Stimulated activated CD8-positive, alpha-beta memory T cell treated with anti-CD3 and anti-CD28 coated beads, Interleukin-12 subunit alpha, Interleukin-12 subunit beta, amount 100 ng/mL, for 4 hours (primary cell): ENCODE data around the gene SPEN.

Source experiments
- DNase-seq: peaks from one replicate; pipeline ENCODE4 v3.0.0-alpha.2; 2020; ENCODE audit warnings: low read depth

SPEN gene

GRCh38 chr1:15948595-15949452, 101.3 kb downstream of the SPEN start:
- no peak for DNase-seq

GRCh38 chr1:15949453-15950245, 102.1 kb downstream of the SPEN start:
- peak; percentile 87 for DNase-seq

- DNase-seq, result peak; percentile 48
Measured at GRCh38 chr1:15950302-15950701, 102.8 kb downstream of the SPEN start.

DNA sequence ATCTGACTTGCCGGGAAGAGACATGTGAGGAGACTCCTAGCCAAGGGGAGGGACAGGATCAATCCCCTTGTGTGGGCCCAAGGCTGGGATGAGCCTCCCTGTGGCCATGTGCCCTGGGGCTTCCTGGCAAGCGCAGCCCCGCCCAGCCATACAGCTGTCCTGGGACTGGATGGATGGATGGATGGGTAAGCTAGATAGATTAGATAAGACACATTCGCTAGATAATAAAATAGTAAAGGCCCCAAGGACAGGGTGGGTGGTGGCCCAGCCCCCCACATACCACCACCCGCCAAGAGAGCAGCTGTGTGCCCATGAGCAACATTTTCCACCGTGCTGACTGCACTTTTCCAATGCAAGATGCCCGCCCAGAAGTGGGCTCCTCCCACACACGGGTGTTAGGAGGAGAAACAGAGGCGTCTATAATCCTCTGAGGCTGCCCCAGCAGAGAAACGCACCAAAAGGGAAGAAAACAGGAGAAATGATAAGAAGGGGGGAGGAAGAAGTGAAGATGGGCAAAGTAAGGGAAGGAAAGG, 103.3 kb downstream of the SPEN start:
- peak; percentile 77 for DNase-seq

DNA sequence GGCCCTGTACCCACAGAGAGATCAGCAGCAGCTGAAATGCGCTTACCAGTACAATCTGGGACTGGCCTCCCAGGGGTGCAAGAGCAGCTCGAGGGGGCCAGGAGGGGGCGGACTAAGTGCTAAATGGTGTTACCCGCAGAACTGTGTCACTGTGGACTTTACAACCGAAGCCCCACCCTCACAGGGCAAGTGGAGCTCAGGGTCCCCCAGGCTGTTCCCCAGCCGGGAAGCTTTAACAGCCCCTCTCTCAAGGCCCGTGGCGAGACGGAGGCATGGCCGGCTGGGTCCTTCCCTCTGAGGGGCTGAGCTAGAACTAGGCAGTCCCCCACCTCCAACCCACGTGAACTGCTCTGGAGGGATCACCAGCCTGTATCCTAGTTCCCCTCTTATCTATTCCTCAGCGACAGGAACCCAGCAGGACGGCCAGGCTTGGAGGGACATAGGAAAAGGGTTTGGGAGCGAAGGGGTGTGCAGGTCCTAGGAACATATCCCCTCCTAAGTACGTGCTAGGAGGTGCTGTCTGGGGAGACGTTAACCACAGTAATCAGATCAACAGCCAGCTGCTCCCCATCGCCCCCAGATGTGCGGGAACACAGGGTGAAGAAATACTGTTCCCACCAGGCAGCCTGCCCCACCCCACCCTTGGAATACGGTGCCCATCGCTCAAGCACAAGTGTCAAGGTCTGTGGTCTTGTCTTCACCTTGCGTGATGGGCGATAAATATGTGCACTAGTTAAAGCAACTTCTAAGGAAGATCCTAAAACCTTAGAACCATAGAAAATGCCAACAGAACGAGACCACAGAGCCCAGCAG, 104.0 kb downstream of the SPEN start:
- peak; percentile 48 for DNase-seq

DNA sequence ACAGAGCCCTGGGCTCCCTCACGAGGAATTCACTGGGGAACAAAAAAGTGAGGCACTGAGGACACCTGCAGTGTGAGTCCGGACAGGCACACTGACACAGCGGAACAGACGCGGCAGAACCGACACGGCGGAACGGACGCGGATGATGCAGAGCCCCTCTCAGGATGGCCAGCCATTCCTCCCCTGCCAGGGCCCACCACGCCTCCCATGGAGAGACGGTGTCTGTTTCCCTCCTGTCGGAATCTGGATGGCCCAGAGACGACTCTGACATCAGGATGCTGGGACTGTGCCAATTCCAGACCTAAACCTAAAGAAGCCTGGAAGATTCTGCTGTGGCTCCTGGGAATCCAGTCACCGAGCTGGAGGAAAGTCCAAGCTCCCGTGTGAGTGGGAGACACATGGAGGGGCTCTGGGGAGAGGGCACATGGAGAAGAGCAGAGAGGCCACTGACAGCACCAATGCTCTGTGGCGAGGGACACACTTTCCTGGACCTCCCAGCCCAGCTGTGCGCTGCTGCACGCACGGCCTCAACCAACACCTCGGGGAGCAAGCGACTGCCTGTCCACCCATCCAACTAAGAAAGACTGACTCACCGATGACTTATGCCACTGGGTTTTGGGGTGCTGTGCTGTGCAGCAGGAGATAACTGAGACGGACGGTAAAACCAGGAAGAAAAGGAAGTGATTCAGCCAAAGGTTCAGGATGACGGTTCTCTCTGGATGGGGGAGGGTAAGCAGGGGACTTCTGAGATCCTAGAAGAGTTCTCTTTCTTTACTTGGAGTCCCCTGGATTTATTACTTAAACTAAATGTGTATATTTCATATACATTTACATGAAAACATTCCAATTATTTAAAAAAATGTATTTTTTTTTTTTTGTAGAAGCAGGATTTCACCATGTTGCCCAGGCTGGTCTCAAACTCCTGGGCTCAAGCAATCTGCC, 105.1 kb downstream of the SPEN start:
- DNase-seq, result no peak

DNA sequence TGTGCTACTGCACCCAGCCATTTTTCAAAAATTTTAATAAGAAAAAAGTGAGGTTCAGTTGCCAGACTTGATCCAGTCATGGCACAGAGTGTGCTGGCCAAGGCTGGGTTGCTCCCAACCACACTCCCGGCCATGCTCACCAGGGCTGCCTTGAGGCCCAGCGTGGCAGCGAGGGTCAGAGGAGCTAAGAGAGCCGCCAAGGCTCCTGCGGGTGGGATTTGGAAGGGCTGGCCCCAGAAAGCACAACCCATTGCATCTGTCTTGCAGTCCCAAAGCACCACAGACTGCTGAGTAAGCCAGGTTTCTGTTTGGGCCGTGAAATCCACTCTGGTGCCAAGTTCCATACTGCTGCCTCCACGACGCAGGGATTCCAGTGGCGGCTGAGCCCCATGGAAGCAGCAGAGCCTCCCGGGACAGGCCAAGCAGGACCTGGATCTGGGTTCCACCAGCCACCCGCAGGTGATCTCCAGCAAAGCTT, 105.8 kb downstream of the SPEN start:
- DNase-seq, result no peak

DNA sequence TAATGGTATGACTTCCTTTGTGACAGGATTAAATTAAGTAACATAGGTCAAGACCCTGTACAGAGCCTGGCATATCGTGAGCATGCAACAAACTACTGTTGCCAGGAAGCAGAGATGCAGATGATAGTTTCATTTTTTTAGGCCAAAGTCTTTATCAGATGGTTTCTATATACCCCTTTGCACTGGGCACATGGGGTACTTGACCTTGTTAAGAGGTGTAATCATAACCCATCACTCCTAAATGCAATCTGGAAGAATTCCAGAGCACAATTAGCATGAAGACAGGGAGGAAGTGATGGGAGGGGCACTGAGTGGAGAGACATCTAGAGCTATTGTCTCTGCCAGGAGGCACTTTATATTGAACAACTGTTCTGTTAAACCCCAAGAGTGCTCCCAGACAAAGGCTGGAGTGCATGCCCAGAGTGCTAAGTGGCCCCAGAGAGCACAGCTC, 106.3 kb downstream of the SPEN start:
- DNase-seq, result no peak

- DNase-seq, result no peak
Measured at GRCh38 chr1:15954316-15954715, 106.8 kb downstream of the SPEN start.

DNA sequence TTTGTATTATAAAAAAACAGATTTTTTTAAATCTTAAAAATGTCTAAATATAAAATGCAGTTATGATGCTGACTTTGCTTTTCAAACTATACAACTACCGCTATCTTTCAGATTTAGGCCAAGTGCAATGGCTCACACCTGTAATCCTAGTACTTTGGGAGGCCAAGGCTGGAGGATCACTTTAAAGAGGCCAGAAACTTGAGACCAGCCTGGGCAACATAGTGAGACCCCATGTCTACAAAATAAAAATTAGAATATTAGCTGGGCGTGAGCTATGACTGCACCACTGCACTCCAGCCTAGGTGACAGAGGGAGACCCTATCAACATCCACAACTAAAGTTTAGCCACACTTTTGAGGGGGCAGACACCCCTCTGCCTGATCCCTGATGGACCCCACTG, 108.0 kb downstream of the SPEN start:
- DNase-seq, result no peak

DNA sequence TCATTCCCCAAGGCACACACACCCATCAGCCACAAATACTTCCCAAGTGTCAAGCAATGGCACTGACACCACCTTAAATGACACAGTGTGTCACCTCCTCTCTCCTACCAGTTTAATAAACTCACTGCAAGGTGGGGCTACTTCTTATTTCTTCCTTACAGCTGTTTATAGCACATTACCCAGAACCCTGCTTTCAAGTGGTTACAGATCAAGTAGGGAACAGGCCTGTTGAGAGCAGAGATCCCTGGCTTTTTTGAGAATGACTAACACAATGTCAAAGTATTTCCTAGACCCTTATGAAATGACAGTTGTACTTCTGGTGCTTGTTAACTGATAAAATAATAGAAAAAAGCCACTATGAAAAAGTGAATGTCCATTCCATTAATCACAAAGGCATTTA, 108.6 kb downstream of the SPEN start:
- DNase-seq, result no peak

GRCh38 chr1:15957221-15958095, 110.0 kb downstream of the SPEN start:
- DNase-seq, result no peak

- DNase-seq, result no peak
Measured at GRCh38 chr1:15958111-15958510, 110.6 kb downstream of the SPEN start.

DNA sequence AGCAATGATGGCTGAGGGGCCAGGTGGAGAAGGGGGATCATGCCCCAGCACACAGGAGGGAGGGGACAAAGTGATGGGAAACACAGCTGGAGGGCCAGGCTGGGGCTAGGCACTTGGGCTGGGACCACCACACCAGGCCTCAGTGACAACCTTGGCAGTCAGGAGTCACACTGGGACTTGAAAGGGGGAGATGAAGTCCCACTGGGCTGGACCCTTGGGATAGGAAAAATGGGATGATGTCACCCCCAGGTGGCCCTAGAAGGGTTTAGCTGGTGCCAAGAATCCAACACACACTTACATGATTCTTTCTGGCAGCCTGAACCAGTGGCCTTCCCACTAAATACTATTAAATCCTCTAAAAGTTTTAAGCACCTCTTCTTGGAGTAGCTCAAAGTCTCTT, 111.3 kb downstream of the SPEN start:
- DNase-seq, result no peak

DNA sequence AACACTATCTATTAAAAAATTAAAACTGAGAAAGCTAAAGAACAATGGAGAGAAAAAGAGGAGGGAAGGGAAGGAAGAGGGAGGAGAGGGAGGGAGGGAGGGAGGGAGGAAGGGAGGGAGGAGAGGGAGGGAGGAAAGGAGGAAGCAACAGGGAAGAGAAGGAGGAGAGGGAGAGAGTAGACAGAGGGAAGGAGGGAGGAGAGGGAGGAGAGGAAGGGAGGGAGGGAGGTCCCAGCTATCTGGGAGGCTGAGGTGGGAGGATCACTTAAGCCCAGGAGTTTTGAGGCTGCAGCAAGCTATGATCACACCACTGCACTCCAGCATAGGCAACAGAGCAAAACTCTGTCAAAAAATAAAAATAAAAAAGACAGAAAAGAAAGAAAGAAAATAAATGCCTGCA, 111.9 kb downstream of the SPEN start:
- no peak for DNase-seq

- no peak for DNase-seq
Measured at GRCh38 chr1:15959827-15960446, 112.4 kb downstream of the SPEN start.

DNA sequence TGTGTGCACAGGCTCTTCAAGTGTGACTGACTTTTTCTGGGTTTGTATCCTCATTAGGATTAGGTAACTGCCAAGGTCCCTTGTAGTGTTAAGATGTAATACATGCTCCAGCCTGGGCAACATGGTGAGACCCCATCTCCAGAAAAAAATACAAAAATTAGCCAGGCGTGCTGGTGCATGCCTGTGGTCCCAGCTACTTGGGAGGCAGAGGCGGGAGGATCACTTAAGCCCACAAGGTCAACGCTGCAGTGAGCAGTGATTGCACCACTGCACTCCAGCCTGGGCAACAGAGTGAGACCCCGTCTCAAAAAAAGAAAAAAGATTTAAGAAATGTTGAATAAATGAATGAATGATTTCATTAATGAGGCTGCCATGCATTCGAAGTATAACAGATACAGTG, 113.3 kb downstream of the SPEN start:
- DNase-seq, result no peak

DNA sequence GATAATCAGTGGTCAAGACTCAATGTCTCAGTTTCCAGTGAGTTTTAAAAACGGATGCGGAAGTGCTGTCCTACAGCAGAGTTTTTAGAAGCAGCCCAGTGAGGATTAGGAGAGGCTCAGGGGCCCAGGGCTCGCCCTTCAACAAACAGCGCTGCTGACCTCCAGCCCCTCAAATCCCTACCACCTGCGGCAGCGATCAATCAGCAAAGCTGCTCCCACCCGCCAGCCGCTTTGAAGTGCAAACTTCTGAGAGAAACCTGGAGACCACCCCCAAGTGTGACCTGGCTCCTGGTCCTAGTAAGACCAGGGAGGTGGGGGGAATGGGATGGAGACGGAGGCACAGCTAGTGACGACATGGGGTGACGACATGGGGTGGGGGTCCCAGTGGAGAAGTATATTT, 114.0 kb downstream of the SPEN start:
- no peak for DNase-seq

DNA sequence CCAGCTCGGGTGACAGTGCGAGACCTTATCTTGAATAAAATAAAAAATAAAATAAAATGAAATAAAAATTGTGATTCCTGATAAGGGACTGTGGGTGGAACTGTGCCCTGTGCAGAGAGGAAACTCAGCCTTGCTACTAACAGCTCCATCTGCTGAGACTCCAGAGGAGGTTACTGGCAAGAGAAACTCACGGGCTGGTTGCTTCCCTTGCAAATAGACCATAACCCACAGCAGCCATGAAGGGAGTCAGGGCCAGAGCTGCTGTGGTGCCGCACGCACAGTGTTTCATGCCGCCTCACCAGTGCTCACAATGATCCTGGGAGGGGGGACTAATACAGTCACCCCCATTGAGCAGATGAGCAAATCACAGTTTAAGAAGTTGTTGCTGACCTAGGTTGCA, 114.7 kb downstream of the SPEN start:
- DNase-seq, result no peak
